Measurements from ENCODE around the gene TPX2.

Gene TPX2

GRCh38 chr20:31759836-31760518 is 20.9 kb downstream of the TPX2 start:
- DNase-seq (ENCODE audit: low read depth in 2 of 2): no peak

- no peak for DNase-seq (ENCODE audit: low read depth in 2 of 2)
These were observed 21.6 kb downstream of the TPX2 start for GRCh38 chr20:31760519-31761240.

- no peak for DNase-seq (ENCODE audit: low read depth in 2 of 2)
These were observed 25.7 kb downstream of the TPX2 start for GRCh38 chr20:31764641-31765305.

DNA sequence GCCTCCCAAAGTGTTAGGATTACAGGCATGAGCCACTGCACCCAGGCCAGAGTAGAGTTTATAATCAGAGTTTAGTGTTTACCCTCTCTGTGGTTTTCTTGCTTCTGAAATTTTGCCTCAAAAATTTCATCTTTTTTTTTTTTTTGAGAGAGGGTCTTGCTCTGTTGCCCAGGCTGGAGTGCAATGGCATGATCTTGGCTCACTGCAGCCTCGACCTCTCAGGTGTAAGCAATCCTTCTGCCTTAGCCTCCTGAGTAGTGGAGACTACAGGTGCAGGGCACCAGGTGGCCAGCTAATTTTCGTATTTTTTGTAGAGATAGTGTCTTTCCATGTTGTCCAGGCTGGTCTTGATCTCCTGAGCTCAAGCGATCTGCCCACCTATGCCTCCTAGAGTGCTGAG is 28.7 kb downstream of the TPX2 start:
- no peak for DNase-seq (ENCODE audit: low read depth in 2 of 2)

GRCh38 chr20:31769681-31770080 is 30.6 kb downstream of the TPX2 start:
- no peak for DNase-seq (ENCODE audit: low read depth in 2 of 2)

GRCh38 chr20:31770243-31770642 is 31.2 kb downstream of the TPX2 start:
- no peak for DNase-seq (ENCODE audit: low read depth in 2 of 2)

- DNase-seq (ENCODE audit: low read depth in 2 of 2): no peak
These were observed 35.3 kb downstream of the TPX2 start for GRCh38 chr20:31774408-31774807.

DNA sequence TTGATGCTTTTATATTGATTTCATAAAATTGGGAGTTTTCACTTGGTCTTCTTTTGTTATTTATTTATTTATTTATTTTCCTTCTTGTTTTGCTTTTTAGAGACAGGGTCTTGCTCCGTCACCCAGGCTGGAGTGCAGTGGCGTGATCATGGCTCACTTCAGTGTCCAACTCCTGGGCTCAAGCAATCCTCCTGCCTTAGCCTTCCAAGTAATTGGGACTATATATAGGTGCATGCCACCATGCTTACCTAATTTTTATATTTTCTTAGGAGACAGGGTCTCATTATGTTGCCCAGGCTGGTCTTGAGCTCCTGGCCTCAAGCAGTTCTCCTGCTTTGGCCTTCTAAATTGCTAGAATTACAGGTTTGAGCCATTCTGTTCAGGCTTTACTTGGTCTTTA is 41.7 kb downstream of the TPX2 start:
- DNase-seq (ENCODE audit: low read depth in 2 of 2): no peak

GRCh38 chr20:31781945-31782344 is 42.9 kb downstream of the TPX2 start:
- DNase-seq (ENCODE audit: low read depth in 2 of 2): no peak

DNA sequence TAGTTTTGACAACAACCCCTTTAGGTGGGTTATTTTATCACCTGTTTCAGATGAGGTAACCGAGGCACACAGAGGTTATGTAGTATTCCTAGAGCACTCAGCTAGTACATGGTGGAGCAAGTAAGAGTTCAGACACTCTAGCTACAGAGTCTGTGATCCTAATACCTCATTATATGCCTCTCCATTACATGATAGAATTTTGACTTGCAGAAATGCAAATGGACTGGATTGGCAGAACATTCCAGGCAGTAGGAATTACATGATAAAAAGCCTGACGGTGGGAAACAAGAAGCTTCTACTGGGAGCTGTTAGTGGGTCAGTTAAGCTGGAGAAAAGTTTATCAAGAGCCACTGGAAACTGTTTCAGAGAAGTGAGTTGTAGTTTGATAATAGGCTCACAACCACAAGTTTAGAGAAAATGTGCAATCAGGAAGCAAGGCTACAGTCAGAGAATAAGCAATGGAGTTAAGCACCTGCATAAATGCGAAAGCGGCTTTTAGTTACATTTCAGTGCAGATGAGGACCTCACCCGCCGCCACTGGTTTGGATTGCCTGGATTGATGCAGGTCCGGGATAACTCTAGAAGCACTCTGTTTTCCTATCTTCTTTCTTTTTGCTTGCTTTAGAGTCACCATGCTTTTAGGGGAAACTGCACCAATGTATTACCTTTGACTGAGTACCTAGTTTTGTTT is 45.4 kb downstream of the TPX2 start:
- no peak for DNase-seq (ENCODE audit: low read depth in 2 of 2)

DNA sequence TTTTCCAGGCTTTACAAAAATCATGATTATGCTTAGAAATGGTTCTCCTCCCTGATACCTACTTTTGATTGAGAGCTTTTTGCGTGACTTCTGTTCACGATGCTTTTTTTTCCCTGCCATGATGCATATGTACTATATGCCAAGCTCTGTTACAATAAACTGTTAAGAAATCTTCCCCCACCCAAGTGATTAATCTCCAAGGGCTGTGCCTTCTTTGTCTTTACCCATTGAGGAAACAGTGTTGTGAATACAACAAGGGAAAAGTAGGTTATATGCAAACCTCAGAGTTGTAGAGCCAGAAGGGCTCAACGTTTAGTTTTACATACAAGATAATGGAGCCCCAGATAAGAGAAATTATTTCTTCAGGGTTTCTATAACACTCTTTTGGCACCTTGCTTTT is 46.0 kb downstream of the TPX2 start:
- DNase-seq (ENCODE audit: low read depth in 2 of 2): no peak

DNA sequence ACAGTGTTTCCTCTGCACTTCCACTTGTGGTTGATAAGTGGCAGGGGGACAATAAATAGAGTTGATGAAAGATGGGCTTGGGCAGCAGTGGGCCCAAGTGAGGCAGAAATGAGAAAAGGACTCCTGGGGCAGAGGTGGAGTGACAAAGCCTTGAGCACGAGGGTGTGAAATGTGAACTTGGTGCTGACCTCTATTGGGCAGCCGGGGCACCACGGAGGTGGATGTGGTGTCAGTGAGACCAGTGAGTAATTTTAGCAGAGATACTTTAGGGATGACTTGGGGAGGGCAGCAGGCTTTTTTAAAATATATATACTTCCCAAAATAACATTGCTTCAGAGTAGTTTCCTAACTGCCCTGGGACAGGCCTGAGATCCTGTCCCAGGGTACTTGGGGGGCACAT is 49.5 kb downstream of the TPX2 start:
- no peak for DNase-seq (ENCODE audit: low read depth in 2 of 2)

DNA sequence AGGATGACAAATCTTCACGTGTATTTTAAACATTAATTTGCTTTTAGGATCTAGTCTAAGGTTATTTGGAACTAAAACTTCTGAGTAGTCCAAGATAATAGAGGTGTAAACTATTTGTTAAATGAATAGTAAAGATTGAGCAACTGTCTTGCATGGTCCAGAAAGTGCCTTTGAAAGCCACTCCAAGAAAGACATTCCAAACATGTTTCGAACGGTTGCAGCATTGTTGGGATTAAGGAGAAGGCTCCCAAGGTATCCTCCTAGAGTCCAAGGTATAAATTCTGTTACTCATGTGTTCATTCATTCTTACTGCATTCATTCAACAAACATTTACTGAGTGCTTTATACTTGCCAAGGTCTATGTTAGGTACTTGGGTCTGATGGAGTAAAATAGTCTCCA is 51.3 kb downstream of the TPX2 start:
- DNase-seq (ENCODE audit: low read depth in 2 of 2): no peak

GRCh38 chr20:31797364-31797763 is 58.3 kb downstream of the TPX2 start:
- no peak for DNase-seq (ENCODE audit: low read depth in 2 of 2)

- DNase-seq (ENCODE audit: low read depth in 2 of 2): no peak
These were observed 62.4 kb downstream of the TPX2 start for GRCh38 chr20:31801508-31801907.

DNA sequence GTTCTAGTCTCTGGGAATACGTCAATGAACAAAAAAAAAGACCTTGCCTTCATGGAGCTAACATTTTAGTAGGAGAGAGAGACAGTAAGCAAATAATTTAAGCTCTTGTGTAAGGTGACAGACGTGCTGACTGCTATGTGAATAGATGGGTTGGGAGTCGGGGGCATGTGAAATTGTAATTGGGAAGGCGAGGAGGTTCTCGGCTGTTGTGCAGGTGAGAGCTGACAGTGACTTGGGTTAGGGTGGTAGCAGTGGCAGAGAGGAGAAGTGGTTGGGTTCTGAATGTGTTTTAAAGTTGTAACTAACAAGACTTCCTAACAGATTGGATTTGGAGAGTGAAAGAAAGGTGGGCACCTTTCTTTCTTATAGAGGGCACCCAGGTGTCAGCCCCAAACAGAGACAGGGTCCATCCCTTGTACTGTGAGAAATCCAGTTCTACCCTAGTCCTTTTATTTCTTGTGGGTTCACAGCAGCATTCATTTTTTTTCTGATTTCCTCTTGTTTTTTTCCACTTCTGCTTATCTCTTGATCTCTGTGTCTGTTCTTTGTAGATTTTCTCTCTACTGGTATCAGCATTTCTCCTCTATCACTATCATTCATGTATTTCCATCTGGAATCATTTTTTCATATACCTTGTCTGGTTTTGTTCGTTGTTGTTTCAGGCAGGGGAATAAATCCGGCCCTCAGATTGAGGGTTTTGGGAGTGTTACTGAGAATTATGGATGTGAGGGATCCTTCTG is 64.6 kb downstream of the TPX2 start:
- no peak for DNase-seq (ENCODE audit: low read depth in 2 of 2)

DNA sequence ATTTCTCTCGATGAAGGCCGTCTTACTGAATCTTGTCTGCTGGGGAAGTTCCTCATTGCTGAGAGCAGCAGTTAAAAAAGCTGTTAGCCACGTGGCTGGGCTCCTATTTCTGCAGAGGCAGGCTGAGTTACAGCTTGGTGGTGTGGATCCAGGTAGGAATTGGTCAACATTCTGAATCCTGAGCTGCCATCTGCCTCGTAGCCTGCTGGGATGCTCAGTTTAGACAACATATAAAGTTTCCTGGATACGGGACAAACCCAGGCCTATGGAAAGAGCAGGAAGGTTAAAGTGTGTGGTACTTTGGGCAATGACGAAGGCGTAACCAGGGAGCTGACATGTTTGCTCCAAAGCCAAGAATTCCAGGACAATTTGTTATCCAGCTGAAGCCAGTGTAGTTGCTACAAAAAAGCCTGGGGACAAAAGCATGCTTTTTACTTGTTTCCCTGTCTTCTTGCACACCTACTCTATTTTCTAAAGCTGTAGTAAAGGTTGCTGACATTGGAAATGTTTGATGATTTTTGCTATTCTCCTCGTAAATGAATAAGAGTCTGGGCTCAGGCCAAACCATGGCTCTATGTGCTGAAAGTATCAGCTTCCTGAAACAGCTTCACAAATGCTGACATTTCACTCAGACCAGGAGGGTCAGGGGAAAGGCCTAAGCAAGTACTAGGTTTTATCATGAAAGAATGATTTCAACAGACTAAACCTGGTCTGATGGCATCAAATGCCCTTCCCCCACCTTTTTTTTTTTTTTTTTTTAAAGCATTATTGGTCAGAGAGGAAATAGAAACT is 67.7 kb downstream of the TPX2 start:
- DNase-seq (ENCODE audit: low read depth in 2 of 2): no peak

GRCh38 chr20:31808481-31808880 is 69.4 kb downstream of the TPX2 start:
- no peak for DNase-seq (ENCODE audit: low read depth in 2 of 2)

DNA sequence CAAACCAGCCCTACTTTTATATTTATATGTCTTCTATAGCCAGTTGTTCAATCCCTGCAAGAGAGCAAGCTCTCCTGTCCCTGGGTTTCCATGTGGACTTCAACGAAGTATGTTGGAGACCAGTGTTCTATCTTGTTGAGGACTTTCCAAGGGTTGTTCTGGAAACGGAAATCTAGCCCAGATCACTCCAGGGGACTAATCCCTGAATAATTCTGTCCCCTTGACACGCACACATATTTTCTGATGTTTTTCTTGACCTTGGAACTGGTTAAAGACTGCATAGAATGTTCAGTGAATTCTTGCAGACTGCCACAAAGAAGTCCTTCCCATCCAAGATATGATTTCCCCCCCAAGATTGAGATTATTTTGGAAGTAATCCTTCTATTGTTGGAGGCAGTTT is 70.6 kb downstream of the TPX2 start:
- no peak for DNase-seq (ENCODE audit: low read depth in 2 of 2)

DNA sequence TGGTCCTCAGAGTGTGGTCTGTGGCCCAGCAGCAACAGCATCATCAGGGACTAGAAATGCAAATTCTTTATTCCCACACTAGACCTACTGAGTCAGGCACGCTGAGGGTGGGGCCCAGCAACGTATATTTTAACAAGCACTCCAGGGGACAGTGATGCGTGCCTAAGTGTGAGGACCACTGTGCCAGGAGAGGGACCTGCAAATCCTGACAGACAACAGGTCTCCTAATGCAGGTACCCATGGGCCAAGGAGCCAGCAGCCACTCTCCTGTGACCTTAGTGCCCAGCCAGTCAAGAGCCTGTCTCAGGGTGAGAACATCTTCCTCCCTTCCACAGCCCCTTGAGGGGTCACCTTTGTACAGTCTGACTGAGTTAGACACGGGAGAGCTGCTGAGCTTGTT is 72.1 kb downstream of the TPX2 start:
- DNase-seq (ENCODE audit: low read depth in 2 of 2): no peak

Measured in stimulated activated CD4-positive, alpha-beta T cell treated with anti-CD3 and anti-CD28 coated beads, Interleukin-1b, Interleukin-23, amount 100 ng/mL, for 4 hours (primary cell).